ENCODE measurements around the gene FOLR2. TPM values are rescaled to one million over a fixed set of nuclear protein-coding genes. Genes with fewer than 3 reads are reported as not detected.

The FOLR2 gene
- total and polyA plus RNA-seq, 3 donors from 2014 or later = 1.3 to 37.3 (median 8.7) TPM

GRCh38 chr11:72254299-72254993, 37.9 kb downstream of the FOLR2 start:
- Histone ChIP-seq H3K4me1 (no peaks in the 10 kb centered on the region), H3K4me3 (no peak overlapping the region), H3K36me3 (ENCODE audit: low read depth, missing control alignments) (no peaks in the 10 kb centered on the region), H3K27me3 (no peaks in the 10 kb centered on the region), H3K9me3 (no peaks in the 10 kb centered on the region), H3K27ac (no peak overlapping the region)
- 84 to 86% methylated on average over 5 of the region's 5 CpGs for WGBS, 2 donors
- intact Hi-C loops (cut with DNase I; ENCODE audit: low total_unique reads) = no loop called here
- DNase-seq = no peak
- TF ChIP-seq CTCF (IDR thresholded peaks at IDR 0.05) = no peak
- TF ChIP-seq POLR2A (IDR thresholded peaks at IDR 0.05) = no peak

- intact Hi-C loops (cut with DNase I; ENCODE audit: low total_unique reads) = no loop called here
- no peak for DNase-seq
- no peak overlapping the region for H3K27ac ChIP-seq
- no peaks in the 10 kb centered on the region for H3K4me1 ChIP-seq
- TF ChIP-seq CTCF (IDR thresholded peaks at IDR 0.05) = no peak
- no peak for TF ChIP-seq POLR2A (IDR thresholded peaks at IDR 0.05)
- H3K4me3 ChIP-seq = no peak overlapping the region
- no peaks in the 10 kb centered on the region for H3K9me3 ChIP-seq
- H3K36me3 ChIP-seq (ENCODE audit: low read depth, missing control alignments) = no peaks in the 10 kb centered on the region
- whole genome bisulfite sequencing, 2 donors = 93 to 99% methylated on average over 2 of the region's 2 CpGs
- H3K27me3 ChIP-seq = no peaks in the 10 kb centered on the region
Observed at GRCh38 chr11:72257570-72257969, 41.0 kb downstream of the FOLR2 start.

- intact Hi-C loops (cut with DNase I; ENCODE audit: low total_unique reads) = no loop called here
- Histone ChIP-seq H3K9me3 (no peaks in the 10 kb centered on the region), H3K27ac (no peak overlapping the region), H3K36me3 (ENCODE audit: low read depth, missing control alignments) (no peaks in the 10 kb centered on the region), H3K27me3 (no peaks in the 10 kb centered on the region), H3K4me1 (no peaks in the 10 kb centered on the region), H3K4me3 (no peak overlapping the region)
- DNase-seq = no peak
- 82 to 83% methylated on average over 2 of the region's 2 CpGs for WGBS, 2 donors
- TF ChIP-seq POLR2A (IDR thresholded peaks at IDR 0.05) (no peak), CTCF (IDR thresholded peaks at IDR 0.05) (no peak)
Observed at GRCh38 chr11:72259490-72259889, 42.9 kb downstream of the FOLR2 start.

GRCh38 chr11:72260574-72260973, 44.0 kb downstream of the FOLR2 start:
- H3K9me3 ChIP-seq = no peaks in the 10 kb centered on the region
- H3K27ac ChIP-seq = no peak overlapping the region
- TF ChIP-seq POLR2A (IDR thresholded peaks at IDR 0.05) = no peak
- TF ChIP-seq CTCF (IDR thresholded peaks at IDR 0.05) = no peak
- no peaks in the 10 kb centered on the region for H3K27me3 ChIP-seq
- H3K4me1 ChIP-seq = no peaks in the 10 kb centered on the region
- intact Hi-C loops (cut with DNase I; ENCODE audit: low total_unique reads) = no loop called here
- no peak overlapping the region for H3K4me3 ChIP-seq
- no peak for DNase-seq
- H3K36me3 ChIP-seq (ENCODE audit: low read depth, missing control alignments) = no peaks in the 10 kb centered on the region
- WGBS, 2 donors = 48 to 55% methylated on average over 5 of the region's 5 CpGs

- H3K4me3 ChIP-seq = no peak overlapping the region
- WGBS, 2 donors = 80 to 87% methylated on average over 4 of the region's 4 CpGs
- no peaks in the 10 kb centered on the region for H3K36me3 ChIP-seq (ENCODE audit: low read depth, missing control alignments)
- no peaks in the 10 kb centered on the region for H3K4me1 ChIP-seq
- TF ChIP-seq CTCF (IDR thresholded peaks at IDR 0.05) = no peak
- no peak for TF ChIP-seq POLR2A (IDR thresholded peaks at IDR 0.05)
- H3K9me3 ChIP-seq = no peaks in the 10 kb centered on the region
- H3K27ac ChIP-seq = no peak overlapping the region
- no peaks in the 10 kb centered on the region for H3K27me3 ChIP-seq
- intact Hi-C loops (cut with DNase I; ENCODE audit: low total_unique reads) = no loop called here
- no peak for DNase-seq
Observed at GRCh38 chr11:72263361-72263760, 46.8 kb downstream of the FOLR2 start.
